Measurements from ENCODE around the gene NBEA. TPM values are rescaled to one million over a fixed set of nuclear protein-coding genes. Genes with fewer than 3 reads are reported as not detected.

NBEA gene, protein sequence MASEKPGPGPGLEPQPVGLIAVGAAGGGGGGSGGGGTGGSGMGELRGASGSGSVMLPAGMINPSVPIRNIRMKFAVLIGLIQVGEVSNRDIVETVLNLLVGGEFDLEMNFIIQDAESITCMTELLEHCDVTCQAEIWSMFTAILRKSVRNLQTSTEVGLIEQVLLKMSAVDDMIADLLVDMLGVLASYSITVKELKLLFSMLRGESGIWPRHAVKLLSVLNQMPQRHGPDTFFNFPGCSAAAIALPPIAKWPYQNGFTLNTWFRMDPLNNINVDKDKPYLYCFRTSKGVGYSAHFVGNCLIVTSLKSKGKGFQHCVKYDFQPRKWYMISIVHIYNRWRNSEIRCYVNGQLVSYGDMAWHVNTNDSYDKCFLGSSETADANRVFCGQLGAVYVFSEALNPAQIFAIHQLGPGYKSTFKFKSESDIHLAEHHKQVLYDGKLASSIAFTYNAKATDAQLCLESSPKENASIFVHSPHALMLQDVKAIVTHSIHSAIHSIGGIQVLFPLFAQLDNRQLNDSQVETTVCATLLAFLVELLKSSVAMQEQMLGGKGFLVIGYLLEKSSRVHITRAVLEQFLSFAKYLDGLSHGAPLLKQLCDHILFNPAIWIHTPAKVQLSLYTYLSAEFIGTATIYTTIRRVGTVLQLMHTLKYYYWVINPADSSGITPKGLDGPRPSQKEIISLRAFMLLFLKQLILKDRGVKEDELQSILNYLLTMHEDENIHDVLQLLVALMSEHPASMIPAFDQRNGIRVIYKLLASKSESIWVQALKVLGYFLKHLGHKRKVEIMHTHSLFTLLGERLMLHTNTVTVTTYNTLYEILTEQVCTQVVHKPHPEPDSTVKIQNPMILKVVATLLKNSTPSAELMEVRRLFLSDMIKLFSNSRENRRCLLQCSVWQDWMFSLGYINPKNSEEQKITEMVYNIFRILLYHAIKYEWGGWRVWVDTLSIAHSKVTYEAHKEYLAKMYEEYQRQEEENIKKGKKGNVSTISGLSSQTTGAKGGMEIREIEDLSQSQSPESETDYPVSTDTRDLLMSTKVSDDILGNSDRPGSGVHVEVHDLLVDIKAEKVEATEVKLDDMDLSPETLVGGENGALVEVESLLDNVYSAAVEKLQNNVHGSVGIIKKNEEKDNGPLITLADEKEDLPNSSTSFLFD (N-terminal part only)
- total RNA-seq: under 1 TPM; 0.27 to 0.66 (median 0.33) TPM
- total RNA-seq (2013): 4.7 TPM

DNA sequence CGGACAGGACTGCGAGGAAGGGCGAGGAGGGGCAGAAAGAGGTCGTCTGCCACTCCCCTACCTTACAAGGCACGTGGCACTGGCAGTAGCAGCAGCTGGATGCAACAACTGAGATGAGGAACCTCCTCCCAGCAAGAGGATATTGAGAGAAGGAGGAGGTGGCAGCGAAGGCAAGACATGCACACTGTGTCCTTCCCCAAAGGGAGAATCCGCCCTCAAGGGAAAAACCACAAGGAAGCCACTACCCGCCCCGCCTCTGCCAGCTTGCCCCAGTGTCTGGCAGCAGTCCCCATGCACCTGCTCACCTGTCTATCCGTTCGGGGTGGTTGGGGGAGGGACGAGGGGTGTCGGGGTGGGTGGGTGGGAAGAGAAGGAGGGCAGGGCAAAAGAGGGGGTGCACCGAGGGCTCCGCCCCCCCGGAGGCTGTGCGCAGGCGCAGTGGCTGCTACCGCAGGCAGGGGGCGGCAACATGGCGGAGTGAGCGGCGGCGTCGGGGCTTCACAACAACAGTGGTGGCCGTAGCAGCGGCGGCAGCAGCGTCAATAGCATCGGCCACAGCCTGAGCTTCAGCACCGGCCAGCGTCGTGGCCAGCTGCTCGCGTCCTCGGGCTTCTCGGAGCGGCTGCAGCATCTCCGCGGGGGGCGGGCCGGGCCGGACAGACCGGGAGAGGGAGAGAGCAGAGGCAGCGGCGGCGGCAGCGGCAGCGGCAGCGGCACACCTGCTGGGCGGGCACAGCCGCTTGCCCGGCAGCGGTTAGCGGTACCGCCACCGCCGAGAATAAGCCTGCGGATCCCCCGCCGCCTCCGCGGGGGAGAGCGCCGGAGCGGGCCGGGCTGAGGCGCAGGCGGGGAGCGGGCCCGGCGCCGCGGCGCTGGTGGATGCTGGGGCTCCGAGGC is at the start of gene NBEA:
NBEA (plus strand) TSS at position 436 of the 897 bp plus-strand sequence. CDS start 551 bp downstream, outside the sequence.
- no peak within 1 kb of the TSS for H3K27ac ChIP-seq (ENCODE audit: low read length)
- TF ChIP-seq, protein P1, sequence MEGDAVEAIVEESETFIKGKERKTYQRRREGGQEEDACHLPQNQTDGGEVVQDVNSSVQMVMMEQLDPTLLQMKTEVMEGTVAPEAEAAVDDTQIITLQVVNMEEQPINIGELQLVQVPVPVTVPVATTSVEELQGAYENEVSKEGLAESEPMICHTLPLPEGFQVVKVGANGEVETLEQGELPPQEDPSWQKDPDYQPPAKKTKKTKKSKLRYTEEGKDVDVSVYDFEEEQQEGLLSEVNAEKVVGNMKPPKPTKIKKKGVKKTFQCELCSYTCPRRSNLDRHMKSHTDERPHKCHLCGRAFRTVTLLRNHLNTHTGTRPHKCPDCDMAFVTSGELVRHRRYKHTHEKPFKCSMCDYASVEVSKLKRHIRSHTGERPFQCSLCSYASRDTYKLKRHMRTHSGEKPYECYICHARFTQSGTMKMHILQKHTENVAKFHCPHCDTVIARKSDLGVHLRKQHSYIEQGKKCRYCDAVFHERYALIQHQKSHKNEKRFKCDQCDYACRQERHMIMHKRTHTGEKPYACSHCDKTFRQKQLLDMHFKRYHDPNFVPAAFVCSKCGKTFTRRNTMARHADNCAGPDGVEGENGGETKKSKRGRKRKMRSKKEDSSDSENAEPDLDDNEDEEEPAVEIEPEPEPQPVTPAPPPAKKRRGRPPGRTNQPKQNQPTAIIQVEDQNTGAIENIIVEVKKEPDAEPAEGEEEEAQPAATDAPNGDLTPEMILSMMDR (IDR thresholded peaks at IDR 0.05): no peak
- peaks cover 22% of the 10 kb centered on the region for H3K27me3 ChIP-seq (ENCODE audit: control insufficient read depth, insufficient read depth, low read length)
- Mint-ChIP-seq H3K27me3 (ENCODE audit: low read depth in 2 of 2) (peaks cover 18 to 20% of the 10 kb centered on the region in 2 donors), H3K4me3 (peak within 1 kb of the TSS; percentile 68), H3K9me3 (no peaks in the 10 kb centered on the region), H3K36me3 (no peaks in the 10 kb centered on the region), H3K27ac (no peak within 1 kb of the TSS), H3K4me1 (peaks cover 9 to 13% of the 10 kb centered on the region in 2 donors)
- intact Hi-C loops (cut with micrococcal nuclease): no loop called here
- whole genome bisulfite sequencing (ENCODE audit: insufficient coverage): under 1% methylated on average over 76 of the region's 76 CpGs
- DNase-seq (peak; percentile 28 to 82), ATAC-seq (peak in 2 of 3 donors; percentile 67 to 70)
- no peaks in the 10 kb centered on the region for H3K36me3 ChIP-seq (ENCODE audit: control insufficient read depth, insufficient read depth, low read length)
- H3K4me1 ChIP-seq (ENCODE audit: control insufficient read depth, insufficient read depth, low read length): peaks cover 8% of the 10 kb centered on the region
- no peaks in the 10 kb centered on the region for H3K9me3 ChIP-seq (ENCODE audit: control insufficient read depth, insufficient read depth, low read length)
- H3K4me3 ChIP-seq (ENCODE audit: low read length): peak within 1 kb of the TSS; percentile 58

DNA sequence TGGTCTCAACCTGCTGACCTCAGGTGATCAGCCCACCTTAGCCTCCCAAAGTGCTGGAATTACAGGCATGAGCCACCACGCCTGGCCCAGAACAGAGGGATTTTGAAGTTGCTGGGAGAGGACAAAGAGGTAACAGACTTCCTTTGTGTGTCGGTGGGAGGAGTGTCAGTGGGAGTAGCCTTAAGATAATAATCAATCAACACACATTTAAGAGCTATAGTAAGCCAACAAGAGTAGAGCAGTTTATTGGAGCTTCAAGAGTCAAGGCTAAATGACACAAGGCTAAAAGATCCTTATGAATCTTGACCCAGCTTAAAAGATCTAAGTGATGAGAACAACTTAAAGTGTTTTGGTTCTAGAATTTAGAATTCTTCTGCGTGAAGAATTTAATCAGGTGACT is 47.3 kb upstream of the NBEA start:
- H3K9me3 Mint-ChIP-seq: peaks cover 7 to 14% of the 10 kb centered on the region in 2 donors
- no peaks in the 10 kb centered on the region for H3K27me3 ChIP-seq (ENCODE audit: control insufficient read depth, insufficient read depth, low read length)
- no peaks in the 10 kb centered on the region for H3K9me3 ChIP-seq (ENCODE audit: control insufficient read depth, insufficient read depth, low read length)
- no peak overlapping the region for H3K27ac Mint-ChIP-seq
- no peak overlapping the region for H3K4me3 Mint-ChIP-seq
- H3K4me3 ChIP-seq (ENCODE audit: low read length): no peak overlapping the region
- 72% methylated on average over 2 of the region's 3 CpGs for WGBS (ENCODE audit: insufficient coverage)
- intact Hi-C loops (cut with micrococcal nuclease): no loop called here
- no peaks in the 10 kb centered on the region for H3K27me3 Mint-ChIP-seq (ENCODE audit: low read depth in 2 of 2)
- no peaks in the 10 kb centered on the region for H3K4me1 ChIP-seq (ENCODE audit: control insufficient read depth, insufficient read depth, low read length)
- H3K27ac ChIP-seq (ENCODE audit: low read length): no peak overlapping the region
- DNase-seq: no peak
- TF ChIP-seq, protein P1 (IDR thresholded peaks at IDR 0.05): no peak
- no peaks in the 10 kb centered on the region for H3K4me1 Mint-ChIP-seq
- H3K36me3 Mint-ChIP-seq: no peaks in the 10 kb centered on the region
- no peaks in the 10 kb centered on the region for H3K36me3 ChIP-seq (ENCODE audit: control insufficient read depth, insufficient read depth, low read length)
- no peak for ATAC-seq

DNA sequence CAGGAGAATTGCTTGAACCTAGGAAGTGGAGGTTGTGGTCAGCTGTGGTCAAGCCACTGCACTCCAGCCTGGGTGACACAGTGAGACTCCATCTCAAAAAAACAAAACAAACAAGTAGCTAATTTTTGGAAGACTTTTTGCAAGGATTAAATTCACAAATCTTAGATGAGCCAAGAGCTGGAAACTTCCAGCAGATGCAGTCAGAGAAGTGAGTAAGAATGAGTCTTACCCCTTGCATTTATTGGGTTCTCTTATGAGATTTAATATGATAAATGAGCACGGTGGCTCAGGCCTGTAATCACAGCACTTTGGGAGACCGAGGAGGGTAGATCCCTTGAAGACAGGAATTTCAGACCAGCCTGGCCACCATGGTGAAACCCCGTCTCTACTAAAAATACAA is 44.9 kb upstream of the NBEA start:
- Mint-ChIP-seq H3K27me3 (ENCODE audit: low read depth in 2 of 2) (no peaks in the 10 kb centered on the region), H3K27ac (no peak overlapping the region), H3K4me3 (no peak overlapping the region), H3K36me3 (no peaks in the 10 kb centered on the region), H3K9me3 (peaks cover 3 to 11% of the 10 kb centered on the region in 2 donors), H3K4me1 (no peaks in the 10 kb centered on the region)
- Histone ChIP-seq H3K27ac (ENCODE audit: low read length) (no peak overlapping the region), H3K4me1 (ENCODE audit: control insufficient read depth, insufficient read depth, low read length) (no peaks in the 10 kb centered on the region), H3K4me3 (ENCODE audit: low read length) (no peak overlapping the region), H3K27me3 (ENCODE audit: control insufficient read depth, insufficient read depth, low read length) (no peaks in the 10 kb centered on the region), H3K36me3 (ENCODE audit: control insufficient read depth, insufficient read depth, low read length) (no peaks in the 10 kb centered on the region), H3K9me3 (ENCODE audit: control insufficient read depth, insufficient read depth, low read length) (no peaks in the 10 kb centered on the region)
- TF ChIP-seq, protein P1 (IDR thresholded peaks at IDR 0.05): no peak
- DNase-seq: no peak
- 85% methylated on average over 3 of the region's 3 CpGs for WGBS (ENCODE audit: insufficient coverage)
- intact Hi-C loops (cut with micrococcal nuclease): no loop called here
- no peak for ATAC-seq

All from natural killer cell (primary cell).